Loucy (cell line): ENCODE measurements around the gene GALNT1.

Source experiments
- H2AFZ ChIP-seq: fragments of 200-600 bp; sonication (generic); 2 replicates; pipeline ENCODE4 v1.6.0; 2016; ENCODE audit warnings: antibody characterized with exemption, mild to moderate bottlenecking, low read length, moderate library complexity
- H3F3A ChIP-seq: fragments of 200-600 bp; 2 replicates; pipeline ENCODE4 v1.6.0; 2016; ENCODE audit warnings: antibody characterized with exemption, low read depth, mild to moderate bottlenecking
- H3K27me3 ChIP-seq: fragments of 200-600 bp; sonication (generic); 2 replicates; pipeline ENCODE4 v1.6.1; 2014; ENCODE audit warnings: low read length, mild to moderate bottlenecking; ENCODE audit not compliant: insufficient read depth, poor library complexity, severe bottlenecking
- H3K36me3 ChIP-seq: fragments of 200-600 bp; sonication (generic); 2 replicates; pipeline ENCODE4 v1.6.1; 2016; ENCODE audit warnings: low read length; ENCODE audit not compliant: insufficient read depth
- H3K4me1 ChIP-seq: fragments of 200-600 bp; sonication (generic); 2 replicates; pipeline ENCODE4 v1.5.1; 2014; ENCODE audit warnings: low read length, mild to moderate bottlenecking; ENCODE audit not compliant: insufficient read depth, poor library complexity, severe bottlenecking
- H3K4me2 ChIP-seq: fragments of 200-600 bp; sonication (generic); 2 replicates; pipeline ENCODE4 v1.6.0; 2014; ENCODE audit warnings: antibody characterized with exemption, low read length, low read depth, mild to moderate bottlenecking; ENCODE audit not compliant: poor library complexity, severe bottlenecking
- H3K4me3 ChIP-seq: fragments of 200-600 bp; sonication (generic); 2 replicates; pipeline ENCODE4 v1.5.1; 2014; ENCODE audit warnings: low read length, mild to moderate bottlenecking, mixed read lengths; ENCODE audit not compliant: poor library complexity, severe bottlenecking
- H3K79me2 ChIP-seq: fragments of 200-600 bp; sonication (generic); 2 replicates; pipeline ENCODE4 v1.6.1; 2014; ENCODE audit warnings: low read length; ENCODE audit not compliant: insufficient read depth
- H3K9ac ChIP-seq: fragments of 200-600 bp; sonication (generic); 2 replicates; pipeline ENCODE4 v1.6.0; 2014; ENCODE audit warnings: mild to moderate bottlenecking, low read depth, low read length, moderate library complexity; ENCODE audit not compliant: poor library complexity, severe bottlenecking
- H3K9me2 ChIP-seq: fragments of 200-600 bp; sonication (generic); replicated peaks from 2 replicates; pipeline ENCODE4 v1.6.1; 2016; ENCODE audit warnings: low read depth, low read length, mixed read lengths
- H3K9me3 ChIP-seq: fragments of 200-600 bp; sonication (generic); 2 replicates; pipeline ENCODE4 v1.6.1; 2014; ENCODE audit warnings: mild to moderate bottlenecking, antibody characterized with exemption, low read length, low read depth; ENCODE audit not compliant: insufficient read depth
- H4K20me1 ChIP-seq: fragments of 200-600 bp; sonication (generic); 2 replicates; pipeline ENCODE4 v1.6.0; 2014; ENCODE audit warnings: antibody characterized with exemption, low read length, mild to moderate bottlenecking; ENCODE audit not compliant: insufficient read depth, poor library complexity, severe bottlenecking
- CTCF ChIP-seq: fragments of 200-600 bp; sonication (generic); conservative IDR thresholded peaks from 2 replicates; pipeline ENCODE4 v1.5.1; 2014; ENCODE audit warnings: mild to moderate bottlenecking, antibody characterized with exemption, low read length
- EZH2phosphoT487 ChIP-seq: fragments of 200-600 bp; IDR thresholded peaks from 2 replicates; pipeline ENCODE4 v1.6.1; 2018; ENCODE audit warnings: antibody characterized with exemption, mild to moderate bottlenecking, moderate library complexity, borderline replicate concordance

The GALNT1 gene

GRCh38 chr18:35697869-35698268, 116.3 kb downstream of the GALNT1 start:
- Histone ChIP-seq H3F3A (no peaks in the 10 kb centered on the region), H4K20me1 (no peaks in the 10 kb centered on the region), H3K4me2 (no peak overlapping the region), H3K4me1 (no peaks in the 10 kb centered on the region), H2AFZ (no peak overlapping the region), H3K9ac (no peak overlapping the region), H3K79me2 (no peaks in the 10 kb centered on the region), H3K9me3 (no peaks in the 10 kb centered on the region), H3K9me2 (no peaks in the 10 kb centered on the region), H3K36me3 (peaks cover 10% of the 10 kb centered on the region; the same call in 1 of the 2 replicates), H3K4me3 (no peak overlapping the region), H3K27me3 (no peaks in the 10 kb centered on the region)
- no peak for TF ChIP-seq EZH2phosphoT487
- no peak for TF ChIP-seq CTCF

GRCh38 chr18:35703043-35703688, 121.6 kb downstream of the GALNT1 start:
- no peaks in the 10 kb centered on the region for H3K9me2 ChIP-seq
- H4K20me1 ChIP-seq: no peaks in the 10 kb centered on the region
- H3K4me1 ChIP-seq: no peaks in the 10 kb centered on the region
- H3K9me3 ChIP-seq: no peaks in the 10 kb centered on the region
- no peak for TF ChIP-seq EZH2phosphoT487
- TF ChIP-seq CTCF: no peak
- H3F3A ChIP-seq: no peaks in the 10 kb centered on the region
- H3K4me2 ChIP-seq: no peak overlapping the region
- no peak overlapping the region for H2AFZ ChIP-seq
- no peaks in the 10 kb centered on the region for H3K79me2 ChIP-seq
- H3K36me3 ChIP-seq: peaks cover 23% of the 10 kb centered on the region; the same call in 1 of the 2 replicates
- H3K4me3 ChIP-seq: no peak overlapping the region
- no peak overlapping the region for H3K9ac ChIP-seq
- no peaks in the 10 kb centered on the region for H3K27me3 ChIP-seq

- Histone ChIP-seq H3K9me3 (no peaks in the 10 kb centered on the region), H3K36me3 (peaks cover 29% of the 10 kb centered on the region; the same call in 1 of the 2 replicates), H3K4me2 (no peak overlapping the region), H3F3A (no peaks in the 10 kb centered on the region), H3K4me1 (no peaks in the 10 kb centered on the region), H3K27me3 (no peaks in the 10 kb centered on the region), H3K9me2 (no peaks in the 10 kb centered on the region), H3K4me3 (no peak overlapping the region), H3K79me2 (no peaks in the 10 kb centered on the region), H4K20me1 (no peaks in the 10 kb centered on the region), H2AFZ (no peak overlapping the region), H3K9ac (no peak overlapping the region)
- TF ChIP-seq CTCF: no peak
- no peak for TF ChIP-seq EZH2phosphoT487
Observed at GRCh38 chr18:35705988-35706387, 124.4 kb downstream of the GALNT1 start.
